Ectodermal cell (in vitro differentiated cells): ENCODE measurements around the gene EPC1.
"Not testable (repeated sequence)": the region's sequence is repeated elsewhere in the genome, so short reads cannot be mapped to it uniquely, and the experiment has no call there.

Experiments used
- H3K27ac ChIP-seq: 2 replicates; pipeline ENCODE4 v1.7.0; 2013; ENCODE audit warnings: mild to moderate bottlenecking, low read depth, low read length; ENCODE audit not compliant: insufficient read depth, poor library complexity, severe bottlenecking
- H3K27me3 ChIP-seq: 2 replicates; pipeline ENCODE4 v1.7.0; 2013; ENCODE audit warnings: mild to moderate bottlenecking, low read length; ENCODE audit not compliant: insufficient read depth, control insufficient read depth, poor library complexity, severe bottlenecking
- H3K36me3 ChIP-seq: one replicate; pipeline ENCODE4 v1.7.0; 2013; ENCODE audit warnings: low read length; ENCODE audit not compliant: control insufficient read depth, insufficient read depth
- H3K4me1 ChIP-seq: one replicate; pipeline ENCODE4 v1.7.0; 2013; ENCODE audit warnings: low read length; ENCODE audit not compliant: control insufficient read depth, insufficient read depth
- H3K4me3 ChIP-seq: 2 replicates; pipeline ENCODE4 v1.7.0; 2013; ENCODE audit warnings: low read depth, low read length, control low read depth; ENCODE audit not compliant: insufficient read depth
- H3K9me3 ChIP-seq: 2 replicates; pipeline ENCODE4 v1.7.0; 2013; ENCODE audit warnings: mild to moderate bottlenecking, low read length, moderate library complexity; ENCODE audit not compliant: control insufficient read depth
- WGBS, 2 experiments: methylation state at CpG; one replicate each; pipeline ENCODE4 v1.1.7; 2013; ENCODE audit warnings: missing lambda C conversion rate in 2 of 2; 5-methylcytosine and 5-hydroxymethylcytosine counted together

EPC1 gene

GRCh38 chr10:32225976-32226375 is 121.0 kb downstream of the EPC1 start:
- Histone ChIP-seq H3K4me1 (no peaks in the 10 kb centered on the region), H3K27ac (no peak overlapping the region), H3K9me3 (no peaks in the 10 kb centered on the region), H3K27me3 (no peaks in the 10 kb centered on the region), H3K4me3 (no peak overlapping the region), H3K36me3 (no peaks in the 10 kb centered on the region)
- WGBS, 2 experiments: 82 to 90% methylated on average over 8 of the region's 8 CpGs

GRCh38 chr10:32222376-32222775 is 124.6 kb downstream of the EPC1 start:
- H3K4me1 ChIP-seq, H3K4me3 ChIP-seq, H3K27me3 ChIP-seq, H3K36me3 ChIP-seq, H3K27ac ChIP-seq, H3K9me3 ChIP-seq: not testable (repeated sequence)
- 89 to 97% methylated on average over 4 of the region's 4 CpGs for WGBS, 2 experiments

- not testable (repeated sequence) for H3K36me3 ChIP-seq
These were observed 127.8 kb downstream of the EPC1 start for GRCh38 chr10:32219156-32219555.

DNA sequence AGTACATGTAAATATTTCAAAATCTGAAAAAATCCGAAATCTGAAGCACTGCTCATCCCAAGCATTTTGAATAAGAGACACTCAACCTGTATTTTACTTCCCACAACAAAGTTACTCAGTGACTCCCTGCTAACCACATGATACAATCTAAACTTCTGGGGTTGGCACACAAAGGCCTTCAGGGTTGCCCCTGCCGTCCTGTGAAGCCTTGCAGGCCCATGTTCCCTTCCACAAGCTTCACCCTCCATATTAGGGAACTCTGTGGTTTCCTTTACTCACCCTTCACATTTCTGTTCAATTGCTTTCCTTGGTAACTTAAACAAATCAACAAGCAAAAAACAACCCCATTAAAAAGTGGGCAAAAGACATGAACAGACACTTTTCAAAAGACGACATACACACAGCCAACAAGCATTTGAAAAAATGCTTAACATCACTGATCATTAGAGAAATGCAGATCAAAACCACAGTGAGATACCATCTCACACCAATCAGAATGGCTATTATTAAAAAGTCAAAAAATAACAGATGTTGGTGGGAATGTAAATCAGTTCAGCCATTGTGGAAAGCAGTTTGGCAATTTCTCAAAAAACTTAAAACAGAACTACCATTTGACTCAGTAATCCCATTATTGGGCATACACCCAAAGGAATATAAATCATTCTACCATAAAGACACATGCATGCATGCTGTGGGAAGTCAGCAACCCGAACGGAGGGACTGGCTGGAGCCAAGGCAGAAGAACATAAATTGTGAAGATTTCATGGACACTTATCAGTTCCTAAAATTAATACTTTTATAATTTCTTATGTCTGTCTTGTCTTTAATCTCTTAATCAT is 128.5 kb downstream of the EPC1 start:
- 88 to 91% methylated on average over 5 of the region's 5 CpGs for WGBS, 2 experiments
- H3K36me3 ChIP-seq, H3K9me3 ChIP-seq, H3K27me3 ChIP-seq, H3K4me1 ChIP-seq, H3K27ac ChIP-seq, H3K4me3 ChIP-seq: not testable (repeated sequence)

More at GRCh38 chr10:32219156-32219555, 127.8 kb downstream of the EPC1 start:
- 94 to 95% methylated on average over 6 of the region's 6 CpGs for WGBS, 2 experiments
- H3K4me1 ChIP-seq, H3K27me3 ChIP-seq, H3K9me3 ChIP-seq, H3K27ac ChIP-seq, H3K4me3 ChIP-seq: not testable (repeated sequence)
